Ishikawa (cell line): ENCODE data around the gene KARS1.

Experiments used
- CEBPB ChIP-seq: IDR thresholded peaks from 2 replicates; pipeline ENCODE4 v1.6.1; 2012
- CREB1 ChIP-seq: IDR thresholded peaks from 2 replicates; pipeline ENCODE4 v1.6.1; 2012; ENCODE audit warnings: low read depth
- EGR1 ChIP-seq: IDR thresholded peaks from 2 replicates; pipeline ENCODE4 v1.6.1; 2012
- EP300 ChIP-seq: IDR thresholded peaks from 2 replicates; pipeline ENCODE4 v1.6.1; 2012; ENCODE audit warnings: borderline replicate concordance
- FOXM1 ChIP-seq: IDR thresholded peaks from 2 replicates; pipeline ENCODE4 v1.6.1; 2012; ENCODE audit warnings: low read depth, borderline replicate concordance
- MAX ChIP-seq: IDR thresholded peaks from 2 replicates; pipeline ENCODE4 v1.6.1; 2012
- NFIC ChIP-seq: IDR thresholded peaks from 2 replicates; pipeline ENCODE4 v1.6.1; 2012
- RAD21 ChIP-seq: IDR thresholded peaks from 2 replicates; pipeline ENCODE4 v1.6.1; 2012; ENCODE audit warnings: low read depth
- REST ChIP-seq: IDR thresholded peaks from 2 replicates; pipeline ENCODE4 v1.6.1; 2012; ENCODE audit warnings: low read depth, mild to moderate bottlenecking
- TAF1 ChIP-seq: IDR thresholded peaks from 2 replicates; pipeline ENCODE4 v1.6.1; 2012; ENCODE audit warnings: low read depth, mild to moderate bottlenecking
- TEAD4 ChIP-seq: IDR thresholded peaks from 2 replicates; pipeline ENCODE4 v1.6.1; 2012
- YY1 ChIP-seq: IDR thresholded peaks from 2 replicates; pipeline ENCODE4 v1.6.1; 2012; ENCODE audit warnings: low read depth
- ZBTB7A ChIP-seq: IDR thresholded peaks from 2 replicates; pipeline ENCODE4 v1.6.1; 2012; ENCODE audit warnings: low read depth
- TF ChIP-seq, protein P1 (sequence below): IDR thresholded peaks from 2 replicates; pipeline ENCODE4 v1.6.1; 2012

DNA sequence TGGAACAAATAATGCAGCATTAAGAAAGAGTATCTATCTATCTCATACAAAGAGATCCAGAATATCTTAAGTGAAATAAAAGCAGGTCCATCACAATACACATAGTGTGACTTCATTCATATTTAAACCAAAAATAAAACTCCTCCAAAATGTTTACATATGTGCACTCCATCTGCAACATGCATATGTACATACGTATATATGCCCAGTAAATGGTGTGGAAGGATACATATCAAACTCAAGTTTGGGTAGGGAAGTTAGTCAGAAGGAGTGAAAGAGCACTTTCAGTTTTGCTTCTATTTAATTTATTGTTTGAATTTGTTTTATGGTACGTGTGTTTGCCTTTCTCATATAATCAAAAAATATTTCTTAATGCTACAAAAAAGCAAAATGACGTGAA, 12.4 kb downstream of the KARS1 start:
- TF ChIP-seq EP300: no peak
- TF ChIP-seq TAF1: no peak
- no peak for TF ChIP-seq NFIC
- no peak for TF ChIP-seq CEBPB
- TF ChIP-seq EGR1: no peak
- no peak for TF ChIP-seq CREB1
- TF ChIP-seq RAD21: no peak
- TF ChIP-seq REST: no peak
- no peak for TF ChIP-seq YY1
- no peak for TF ChIP-seq MAX
- no peak for TF ChIP-seq FOXM1
- TF ChIP-seq, protein P1, sequence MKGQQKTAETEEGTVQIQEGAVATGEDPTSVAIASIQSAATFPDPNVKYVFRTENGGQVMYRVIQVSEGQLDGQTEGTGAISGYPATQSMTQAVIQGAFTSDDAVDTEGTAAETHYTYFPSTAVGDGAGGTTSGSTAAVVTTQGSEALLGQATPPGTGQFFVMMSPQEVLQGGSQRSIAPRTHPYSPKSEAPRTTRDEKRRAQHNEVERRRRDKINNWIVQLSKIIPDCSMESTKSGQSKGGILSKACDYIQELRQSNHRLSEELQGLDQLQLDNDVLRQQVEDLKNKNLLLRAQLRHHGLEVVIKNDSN: no peak
- TF ChIP-seq TEAD4: no peak
- no peak for TF ChIP-seq ZBTB7A
